HepG2 (cell line): Measurements from ENCODE around the gene TRIM15. TPM values are rescaled to one million over a fixed set of nuclear protein-coding genes. Genes with fewer than 3 reads are reported as not detected.
A peak's percentile ranks its signal among the peaks of the same experiment; 100 is the strongest.

Experiments
- EED ChIP-seq: sonication (generic); formaldehyde crosslinking; IDR thresholded peaks from 2 replicates; pipeline ENCODE4 v1.5.0; 2020; ENCODE audit warnings: mild to moderate bottlenecking, missing genetic modification reagents
- NCOA1 ChIP-seq: sonication (generic); formaldehyde crosslinking; IDR thresholded peaks from 2 replicates; pipeline ENCODE4 v1.9.0; 2021; ENCODE audit warnings: missing genetic modification reagents
- NFIB ChIP-seq: sonication (generic); formaldehyde crosslinking; IDR thresholded peaks from 2 replicates; pipeline ENCODE4 v1.9.0; 2021; ENCODE audit warnings: missing genetic modification reagents, mild to moderate bottlenecking, borderline replicate concordance
- PITX1 ChIP-seq: sonication (generic); formaldehyde crosslinking; IDR thresholded peaks from 2 replicates; pipeline ENCODE4 v1.5.1; 2020; ENCODE audit warnings: mild to moderate bottlenecking, missing genetic modification reagents
- SMAD9 ChIP-seq: sonication (generic); formaldehyde crosslinking; IDR thresholded peaks from 2 replicates; pipeline ENCODE4 v1.5.1; 2020; ENCODE audit warnings: mild to moderate bottlenecking, missing genetic modification reagents
- TGIF2 ChIP-seq: IDR thresholded peaks from 2 replicates; pipeline ENCODE4 v1.6.1; 2016; ENCODE audit warnings: control low read depth, missing compliant biosample characterization
- ZFP62 ChIP-seq: sonication (generic); formaldehyde crosslinking; IDR thresholded peaks from 2 replicates; pipeline ENCODE4 v1.4.0; 2020; ENCODE audit warnings: missing genetic modification reagents
- ZNF160 ChIP-seq: sonication (generic); formaldehyde crosslinking; IDR thresholded peaks from 2 replicates; pipeline ENCODE4 v1.8.0; 2022; ENCODE audit warnings: mild to moderate bottlenecking, inconsistent platforms, missing genetic modification reagents
- ZNF263 ChIP-seq: sonication (generic); formaldehyde crosslinking; IDR thresholded peaks from 2 replicates; pipeline ENCODE4 v1.4.0; 2020; ENCODE audit warnings: missing genetic modification reagents
- ZNF607 ChIP-seq: sonication (generic); formaldehyde crosslinking; IDR thresholded peaks from 2 replicates; pipeline ENCODE4 v1.5.1; 2020; ENCODE audit warnings: missing genetic modification reagents, mild to moderate bottlenecking, borderline replicate concordance
- polyA plus RNA-seq, 8 experiments: library from polyadenylated mRNA; depleted of rRNA in 3 of 8; stranded (reverse) in 7 of 8; unstranded in 1 of 8; fragments of >200 nt; fragmentation: Illumina TruSeq in 4 of 8; extraction: Trizol in 4 of 8; gene quantifications; 2 replicates each; pipeline versions ENCODE4 v1.2.1 to v1.2.3, GENCODE V29; 2011 to 2016; ENCODE audit warnings: low read depth in 4 of 8, missing spikeins in 1 of 8, mixed read lengths in 1 of 8; ENCODE audit not compliant: insufficient read depth in 1 of 8
- total RNA-seq, 5 experiments: library from RNA; depleted of rRNA; stranded (reverse); fragments of >200 nt; fragmentation: Illumina TruSeq; extraction: Trizol; gene quantifications; 2 replicates each; pipeline ENCODE4 v1.2.3, GENCODE V29; 2016; ENCODE audit warnings: low read depth in 1 of 5
- TF ChIP-seq, protein P1 (sequence below): sonication (generic); formaldehyde crosslinking; IDR thresholded peaks from 2 replicates; pipeline ENCODE4 v1.5.1; 2020; ENCODE audit warnings: mild to moderate bottlenecking, missing genetic modification reagents, moderate library complexity
- TF ChIP-seq, protein P2 (sequence below): sonication (generic); formaldehyde crosslinking; conservative IDR thresholded peaks from 2 replicates; pipeline ENCODE4 v1.4.0; 2020; ENCODE audit warnings: missing genetic modification reagents
- TF ChIP-seq, protein P3 (sequence below): sonication (generic); formaldehyde crosslinking; IDR thresholded peaks from 2 replicates; pipeline ENCODE4 v1.8.0; 2022; ENCODE audit warnings: missing genetic modification reagents, mild to moderate bottlenecking, borderline replicate concordance
- TF ChIP-seq, protein P4 (sequence below): sonication (generic); formaldehyde crosslinking; IDR thresholded peaks from 2 replicates; pipeline ENCODE4 v1.4.0; 2020; ENCODE audit warnings: missing genetic modification reagents, borderline replicate concordance

The TRIM15 gene
- total and polyA plus RNA-seq, 2 of the 13 experiments (the other 11 are each of a cell fraction or from before 2014, with no cell fraction given): 35.1 to 38.2 TPM

DNA sequence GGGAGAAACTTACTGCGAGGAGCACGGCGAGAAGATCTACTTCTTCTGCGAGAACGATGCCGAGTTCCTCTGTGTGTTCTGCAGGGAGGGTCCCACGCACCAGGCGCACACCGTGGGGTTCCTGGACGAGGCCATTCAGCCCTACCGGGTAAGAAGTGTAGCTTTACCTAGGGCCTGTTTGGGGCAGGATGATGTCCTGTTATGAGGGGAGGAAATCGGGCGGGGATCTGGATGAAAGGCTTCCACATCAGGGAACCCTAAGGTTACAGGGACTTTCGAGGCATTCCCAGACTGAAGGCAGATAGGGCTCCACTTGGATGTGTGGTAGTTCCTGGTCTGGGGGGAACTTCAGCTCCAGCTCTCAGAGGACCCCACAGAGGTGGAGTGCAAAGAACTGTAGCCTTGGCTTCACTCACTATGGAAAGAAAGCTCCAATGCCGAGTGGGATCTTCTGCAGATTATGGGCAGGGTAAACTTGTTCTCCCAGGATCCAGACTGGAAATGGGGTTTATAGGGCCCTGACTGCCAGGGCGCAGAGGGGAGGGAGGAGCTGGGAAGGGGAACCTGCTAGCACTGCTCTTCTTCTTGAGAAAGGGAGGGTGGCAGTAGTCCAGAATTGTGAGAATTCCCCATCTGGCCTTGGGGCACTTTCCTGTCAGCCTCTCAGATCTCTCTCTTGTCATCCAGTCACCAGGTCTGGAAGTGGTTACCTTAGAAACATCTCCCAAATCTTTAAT, 740 bp downstream of the TRIM15 start (continued):
- TF ChIP-seq, protein P1, sequence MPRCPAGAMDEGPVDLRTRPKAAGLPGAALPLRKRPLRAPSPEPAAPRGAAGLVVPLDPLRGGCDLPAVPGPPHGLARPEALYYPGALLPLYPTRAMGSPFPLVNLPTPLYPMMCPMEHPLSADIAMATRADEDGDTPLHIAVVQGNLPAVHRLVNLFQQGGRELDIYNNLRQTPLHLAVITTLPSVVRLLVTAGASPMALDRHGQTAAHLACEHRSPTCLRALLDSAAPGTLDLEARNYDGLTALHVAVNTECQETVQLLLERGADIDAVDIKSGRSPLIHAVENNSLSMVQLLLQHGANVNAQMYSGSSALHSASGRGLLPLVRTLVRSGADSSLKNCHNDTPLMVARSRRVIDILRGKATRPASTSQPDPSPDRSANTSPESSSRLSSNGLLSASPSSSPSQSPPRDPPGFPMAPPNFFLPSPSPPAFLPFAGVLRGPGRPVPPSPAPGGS (CRISPR knock-in tag): peak; percentile 46; the same call in 1 of the 2 replicates
- TF ChIP-seq, protein P2, sequence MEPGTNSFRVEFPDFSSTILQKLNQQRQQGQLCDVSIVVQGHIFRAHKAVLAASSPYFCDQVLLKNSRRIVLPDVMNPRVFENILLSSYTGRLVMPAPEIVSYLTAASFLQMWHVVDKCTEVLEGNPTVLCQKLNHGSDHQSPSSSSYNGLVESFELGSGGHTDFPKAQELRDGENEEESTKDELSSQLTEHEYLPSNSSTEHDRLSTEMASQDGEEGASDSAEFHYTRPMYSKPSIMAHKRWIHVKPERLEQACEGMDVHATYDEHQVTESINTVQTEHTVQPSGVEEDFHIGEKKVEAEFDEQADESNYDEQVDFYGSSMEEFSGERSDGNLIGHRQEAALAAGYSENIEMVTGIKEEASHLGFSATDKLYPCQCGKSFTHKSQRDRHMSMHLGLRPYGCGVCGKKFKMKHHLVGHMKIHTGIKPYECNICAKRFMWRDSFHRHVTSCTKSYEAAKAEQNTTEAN (CRISPR knock-in tag): 0 out of 2 replicates have a peak, but pooled peaks have one; percentile 5
- TF ChIP-seq PITX1 (0 out of 2 replicates have a peak, but pooled peaks have one; percentile 27), ZNF263 (CRISPR knock-in tag) (0 out of 2 replicates have a peak, but pooled peaks have one; percentile 45), ZFP62 (CRISPR knock-in tag) (no peak), SMAD9 (0 out of 2 replicates have a peak, but pooled peaks have one; percentile 74), NFIB (0 out of 2 replicates have a peak, but pooled peaks have one; percentile 32), ZNF160 (CRISPR knock-in tag) (0 out of 2 replicates have a peak, but pooled peaks have one; percentile 10), TGIF2 (0 out of 2 replicates have a peak, but pooled peaks have one; percentile 32), ZNF607 (CRISPR knock-in tag) (peak; percentile 25; the same call in 1 of the 2 replicates), NCOA1 (CRISPR knock-in tag) (peak; percentile 10; the same call in 1 of the 2 replicates), EED (CRISPR knock-in tag) (0 out of 2 replicates have a peak, but pooled peaks have one; percentile 34)
- TF ChIP-seq, protein P3, sequence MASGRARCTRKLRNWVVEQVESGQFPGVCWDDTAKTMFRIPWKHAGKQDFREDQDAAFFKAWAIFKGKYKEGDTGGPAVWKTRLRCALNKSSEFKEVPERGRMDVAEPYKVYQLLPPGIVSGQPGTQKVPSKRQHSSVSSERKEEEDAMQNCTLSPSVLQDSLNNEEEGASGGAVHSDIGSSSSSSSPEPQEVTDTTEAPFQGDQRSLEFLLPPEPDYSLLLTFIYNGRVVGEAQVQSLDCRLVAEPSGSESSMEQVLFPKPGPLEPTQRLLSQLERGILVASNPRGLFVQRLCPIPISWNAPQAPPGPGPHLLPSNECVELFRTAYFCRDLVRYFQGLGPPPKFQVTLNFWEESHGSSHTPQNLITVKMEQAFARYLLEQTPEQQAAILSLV (CRISPR knock-in tag): 0 out of 2 replicates have a peak, but pooled peaks have one; percentile 25
- TF ChIP-seq, protein P4, sequence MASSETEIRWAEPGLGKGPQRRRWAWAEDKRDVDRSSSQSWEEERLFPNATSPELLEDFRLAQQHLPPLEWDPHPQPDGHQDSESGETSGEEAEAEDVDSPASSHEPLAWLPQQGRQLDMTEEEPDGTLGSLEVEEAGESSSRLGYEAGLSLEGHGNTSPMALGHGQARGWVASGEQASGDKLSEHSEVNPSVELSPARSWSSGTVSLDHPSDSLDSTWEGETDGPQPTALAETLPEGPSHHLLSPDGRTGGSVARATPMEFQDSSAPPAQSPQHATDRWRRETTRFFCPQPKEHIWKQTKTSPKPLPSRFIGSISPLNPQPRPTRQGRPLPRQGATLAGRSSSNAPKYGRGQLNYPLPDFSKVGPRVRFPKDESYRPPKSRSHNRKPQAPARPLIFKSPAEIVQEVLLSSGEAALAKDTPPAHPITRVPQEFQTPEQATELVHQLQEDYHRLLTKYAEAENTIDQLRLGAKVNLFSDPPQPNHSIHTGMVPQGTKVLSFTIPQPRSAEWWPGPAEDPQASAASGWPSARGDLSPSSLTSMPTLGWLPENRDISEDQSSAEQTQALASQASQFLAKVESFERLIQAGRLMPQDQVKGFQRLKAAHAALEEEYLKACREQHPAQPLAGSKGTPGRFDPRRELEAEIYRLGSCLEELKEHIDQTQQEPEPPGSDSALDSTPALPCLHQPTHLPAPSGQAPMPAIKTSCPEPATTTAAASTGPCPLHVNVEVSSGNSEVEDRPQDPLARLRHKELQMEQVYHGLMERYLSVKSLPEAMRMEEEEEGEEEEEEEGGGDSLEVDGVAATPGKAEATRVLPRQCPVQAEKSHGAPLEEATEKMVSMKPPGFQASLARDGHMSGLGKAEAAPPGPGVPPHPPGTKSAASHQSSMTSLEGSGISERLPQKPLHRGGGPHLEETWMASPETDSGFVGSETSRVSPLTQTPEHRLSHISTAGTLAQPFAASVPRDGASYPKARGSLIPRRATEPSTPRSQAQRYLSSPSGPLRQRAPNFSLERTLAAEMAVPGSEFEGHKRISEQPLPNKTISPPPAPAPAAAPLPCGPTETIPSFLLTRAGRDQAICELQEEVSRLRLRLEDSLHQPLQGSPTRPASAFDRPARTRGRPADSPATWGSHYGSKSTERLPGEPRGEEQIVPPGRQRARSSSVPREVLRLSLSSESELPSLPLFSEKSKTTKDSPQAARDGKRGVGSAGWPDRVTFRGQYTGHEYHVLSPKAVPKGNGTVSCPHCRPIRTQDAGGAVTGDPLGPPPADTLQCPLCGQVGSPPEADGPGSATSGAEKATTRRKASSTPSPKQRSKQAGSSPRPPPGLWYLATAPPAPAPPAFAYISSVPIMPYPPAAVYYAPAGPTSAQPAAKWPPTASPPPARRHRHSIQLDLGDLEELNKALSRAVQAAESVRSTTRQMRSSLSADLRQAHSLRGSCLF (CRISPR knock-in tag): no peak
